Osteoblast (primary cell): ENCODE measurements around the gene PLB1. TPM values are rescaled to one million over a fixed set of nuclear protein-coding genes. Genes with fewer than 3 reads are reported as not detected.

Experiments used
- DNase-seq: peaks from one replicate; pipeline ENCODE4 v3.0.0; 2011; ENCODE audit warnings: low spot score, mixed read lengths; ENCODE audit not compliant: insufficient read length; ENCODE audit errors: missing footprints
- H2AFZ ChIP-seq: 2 replicates; pipeline ENCODE4 v1.6.0; 2011; ENCODE audit warnings: mild to moderate bottlenecking, low read length
- H3K27ac ChIP-seq: 2 replicates; pipeline ENCODE4 v1.5.1; 2011; ENCODE audit warnings: mild to moderate bottlenecking, low read depth, low read length, moderate library complexity
- H3K27me3 ChIP-seq: 2 replicates; pipeline ENCODE4 v1.6.0; 2012; ENCODE audit warnings: mild to moderate bottlenecking, control low read depth, inconsistent platforms, low read length, moderate library complexity; ENCODE audit not compliant: insufficient read depth
- H3K36me3 ChIP-seq: 2 replicates; pipeline ENCODE4 v1.5.1; 2011; ENCODE audit warnings: mild to moderate bottlenecking, low read length, control low read depth, moderate library complexity; ENCODE audit not compliant: insufficient read depth
- H3K4me1 ChIP-seq: 2 replicates; pipeline ENCODE4 v1.5.1; 2011; ENCODE audit warnings: mild to moderate bottlenecking, low read length, control low read depth, moderate library complexity; ENCODE audit not compliant: insufficient read depth
- H3K4me2 ChIP-seq: 2 replicates; pipeline ENCODE4 v1.6.0; 2011; ENCODE audit warnings: mild to moderate bottlenecking, low read length; ENCODE audit not compliant: insufficient read depth
- H3K4me3 ChIP-seq: fragments of 200-600 bp; sonication (generic); 3 replicates; pipeline ENCODE4 v1.5.1; 2012; ENCODE audit warnings: mild to moderate bottlenecking, low read length, inconsistent platforms; ENCODE audit not compliant: insufficient read depth
- H3K79me2 ChIP-seq: 2 replicates; pipeline ENCODE4 v1.6.0; 2012; ENCODE audit warnings: mild to moderate bottlenecking, low read length, control low read depth, inconsistent platforms; ENCODE audit not compliant: insufficient read depth
- H3K9me3 ChIP-seq: 2 replicates; pipeline ENCODE4 v1.5.1; 2011; ENCODE audit warnings: low read depth, low read length, control low read depth
- H4K20me1 ChIP-seq: 2 replicates; pipeline ENCODE4 v1.6.0; 2012; ENCODE audit warnings: mild to moderate bottlenecking, low read length, control low read depth; ENCODE audit not compliant: insufficient read depth
- total RNA-seq: library from RNA; depleted of rRNA; stranded (reverse); fragments of >200 nt; gene quantifications from 2 replicates; pipeline ENCODE4 v1.2.3, GENCODE V29; 2012
- TF ChIP-seq, protein P1 (sequence below): IDR thresholded peaks from 2 replicates; pipeline ENCODE4 v1.5.1; 2011; ENCODE audit warnings: mild to moderate bottlenecking, low read depth, low read length, moderate library complexity; ENCODE audit errors: extremely low read depth

The PLB1 gene
- total RNA-seq, 1 donor, result 0.36 TPM

DNA sequence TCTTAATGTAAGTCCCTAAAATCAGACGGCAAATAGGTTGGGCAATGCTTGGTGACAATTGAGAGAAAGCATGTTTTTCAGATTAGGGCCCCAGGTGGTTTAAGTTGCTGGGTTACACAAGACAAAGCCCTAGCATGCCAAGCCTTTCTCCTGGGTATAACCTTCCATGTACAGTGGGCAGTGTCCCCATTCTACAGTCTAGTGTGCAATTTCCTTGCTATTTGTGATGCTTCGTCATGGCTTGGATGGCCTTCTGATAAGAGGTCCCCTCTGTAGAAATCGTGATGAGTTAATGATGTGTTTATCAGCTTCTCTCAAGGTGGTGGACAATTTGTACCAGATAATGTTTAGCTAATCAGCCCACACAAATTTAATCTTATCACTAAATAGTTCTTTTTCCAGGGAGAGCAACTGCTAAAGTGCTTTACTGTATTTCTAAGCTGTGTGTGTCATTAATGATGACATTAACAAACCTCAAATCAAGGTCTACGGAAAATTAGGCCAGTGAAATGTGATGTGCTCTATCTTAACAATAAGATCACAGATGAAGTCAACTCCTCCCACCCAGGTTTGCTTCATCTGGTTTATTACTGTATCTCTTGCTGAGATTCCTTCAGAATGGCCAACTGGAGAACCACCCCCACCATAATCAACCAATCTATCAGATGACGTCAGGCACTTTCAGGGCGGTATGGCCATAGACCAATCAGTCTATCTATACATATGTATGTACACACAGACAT, 61.7 kb downstream of the PLB1 start:
- Histone ChIP-seq H3K36me3 (no peaks in the 10 kb centered on the region), H3K27me3 (no peaks in the 10 kb centered on the region), H3K4me1 (peaks cover 3% of the 10 kb centered on the region), H3K9me3 (no peaks in the 10 kb centered on the region), H3K4me2 (no peak overlapping the region), H3K79me2 (no peaks in the 10 kb centered on the region), H2AFZ (no peak overlapping the region), H3K4me3 (no peak overlapping the region), H3K27ac (no peak overlapping the region), H4K20me1 (no peaks in the 10 kb centered on the region)
- DNase-seq, result no peak
- TF ChIP-seq, protein P1, sequence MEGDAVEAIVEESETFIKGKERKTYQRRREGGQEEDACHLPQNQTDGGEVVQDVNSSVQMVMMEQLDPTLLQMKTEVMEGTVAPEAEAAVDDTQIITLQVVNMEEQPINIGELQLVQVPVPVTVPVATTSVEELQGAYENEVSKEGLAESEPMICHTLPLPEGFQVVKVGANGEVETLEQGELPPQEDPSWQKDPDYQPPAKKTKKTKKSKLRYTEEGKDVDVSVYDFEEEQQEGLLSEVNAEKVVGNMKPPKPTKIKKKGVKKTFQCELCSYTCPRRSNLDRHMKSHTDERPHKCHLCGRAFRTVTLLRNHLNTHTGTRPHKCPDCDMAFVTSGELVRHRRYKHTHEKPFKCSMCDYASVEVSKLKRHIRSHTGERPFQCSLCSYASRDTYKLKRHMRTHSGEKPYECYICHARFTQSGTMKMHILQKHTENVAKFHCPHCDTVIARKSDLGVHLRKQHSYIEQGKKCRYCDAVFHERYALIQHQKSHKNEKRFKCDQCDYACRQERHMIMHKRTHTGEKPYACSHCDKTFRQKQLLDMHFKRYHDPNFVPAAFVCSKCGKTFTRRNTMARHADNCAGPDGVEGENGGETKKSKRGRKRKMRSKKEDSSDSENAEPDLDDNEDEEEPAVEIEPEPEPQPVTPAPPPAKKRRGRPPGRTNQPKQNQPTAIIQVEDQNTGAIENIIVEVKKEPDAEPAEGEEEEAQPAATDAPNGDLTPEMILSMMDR, result no peak

DNA sequence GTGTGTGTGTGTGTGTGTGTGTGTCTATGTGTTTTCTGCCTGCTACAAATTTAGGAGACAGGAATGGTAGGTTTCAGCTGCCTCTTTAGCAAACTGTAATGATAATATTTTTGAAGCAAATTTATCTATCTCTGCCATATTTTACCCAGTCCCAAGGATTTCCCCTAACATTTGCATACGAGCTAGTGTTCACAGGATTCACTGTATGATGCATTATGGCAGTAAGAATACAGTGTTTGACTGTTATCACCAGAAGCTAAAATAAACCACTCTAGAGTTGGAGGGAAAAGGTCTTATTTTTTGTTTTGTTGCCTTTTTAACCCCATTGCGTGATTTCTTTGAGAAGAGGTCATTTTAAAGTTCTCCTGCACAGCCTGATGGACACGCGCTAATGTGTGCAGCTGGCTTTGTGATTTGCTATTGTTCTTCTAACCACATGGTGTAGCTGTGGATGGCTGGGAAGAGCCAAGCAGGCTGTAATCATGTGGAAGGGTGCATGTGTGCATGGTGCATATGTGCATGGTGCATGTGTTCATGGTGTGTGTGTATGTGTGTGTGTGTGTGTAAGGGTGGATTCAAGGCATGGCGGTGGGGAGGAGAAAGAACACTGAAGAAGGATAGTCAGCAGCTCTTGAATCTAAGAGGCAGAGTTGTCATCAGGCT, 62.4 kb downstream of the PLB1 start:
- Histone ChIP-seq H3K4me1 (no peaks in the 10 kb centered on the region), H3K4me2 (no peak overlapping the region), H3K79me2 (no peaks in the 10 kb centered on the region), H3K27ac (no peak overlapping the region), H3K9me3 (no peaks in the 10 kb centered on the region), H3K27me3 (no peaks in the 10 kb centered on the region), H3K4me3 (no peak overlapping the region), H3K36me3 (no peaks in the 10 kb centered on the region), H4K20me1 (no peaks in the 10 kb centered on the region), H2AFZ (no peak overlapping the region)
- DNase-seq, result no peak
- TF ChIP-seq, protein P1, result no peak

DNA sequence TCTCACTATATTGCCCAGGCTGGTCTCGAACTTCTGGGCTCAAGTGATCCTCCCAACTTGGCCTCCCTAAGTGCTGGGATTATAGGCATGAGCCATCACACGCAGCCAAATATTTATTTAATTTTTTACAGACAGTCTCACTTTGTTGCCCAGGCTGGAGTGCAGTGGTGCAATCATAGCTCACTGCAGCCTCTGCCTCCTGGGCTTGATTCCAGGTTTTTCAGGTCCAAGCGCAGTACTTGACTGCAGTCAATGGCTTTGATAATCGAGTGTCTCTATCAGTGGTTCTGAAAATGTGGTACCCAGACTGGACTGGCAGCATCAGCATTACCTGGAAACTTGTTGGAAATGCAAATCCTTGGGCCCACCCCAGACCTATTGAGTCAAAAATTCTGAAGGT, 63.1 kb downstream of the PLB1 start:
- H4K20me1 ChIP-seq, result no peaks in the 10 kb centered on the region
- no peaks in the 10 kb centered on the region for H3K36me3 ChIP-seq
- no peaks in the 10 kb centered on the region for H3K4me1 ChIP-seq
- DNase-seq, result no peak
- H3K9me3 ChIP-seq, result no peaks in the 10 kb centered on the region
- no peaks in the 10 kb centered on the region for H3K27me3 ChIP-seq
- no peak overlapping the region for H2AFZ ChIP-seq
- no peak overlapping the region for H3K4me2 ChIP-seq
- no peak overlapping the region for H3K4me3 ChIP-seq
- no peak overlapping the region for H3K27ac ChIP-seq
- H3K79me2 ChIP-seq, result no peaks in the 10 kb centered on the region
- TF ChIP-seq, protein P1, result no peak

DNA sequence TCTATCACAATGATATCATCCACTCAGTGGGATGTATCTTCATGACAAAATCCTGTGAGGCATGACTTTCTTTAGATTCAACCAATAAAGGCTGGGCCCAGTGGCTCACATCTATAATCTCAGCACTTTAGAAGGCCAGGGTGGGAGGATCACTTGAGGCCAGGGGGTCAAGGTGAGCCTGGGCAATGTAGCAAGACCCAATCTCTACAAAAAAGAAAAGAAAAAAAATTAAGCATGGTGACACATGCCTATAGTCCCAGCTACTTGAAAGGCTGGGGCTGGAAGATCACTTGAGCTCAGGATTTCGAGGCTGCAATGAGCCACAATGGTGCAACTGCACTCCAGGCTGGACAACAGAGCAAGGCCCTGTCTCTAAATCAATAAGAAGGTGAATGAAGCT, 68.0 kb downstream of the PLB1 start:
- H3K4me2 ChIP-seq, result no peak overlapping the region
- H3K27me3 ChIP-seq, result no peaks in the 10 kb centered on the region
- peaks cover 8% of the 10 kb centered on the region for H3K4me1 ChIP-seq
- H4K20me1 ChIP-seq, result no peaks in the 10 kb centered on the region
- H3K4me3 ChIP-seq, result no peak overlapping the region
- DNase-seq, result no peak
- TF ChIP-seq, protein P1, result no peak
- no peak overlapping the region for H2AFZ ChIP-seq
- no peak overlapping the region for H3K27ac ChIP-seq
- H3K9me3 ChIP-seq, result no peaks in the 10 kb centered on the region
- H3K36me3 ChIP-seq, result no peaks in the 10 kb centered on the region
- no peaks in the 10 kb centered on the region for H3K79me2 ChIP-seq
